ENCODE data around the gene DYNAP. TPM values are rescaled to one million over a fixed set of nuclear protein-coding genes. Genes with fewer than 3 reads are reported as not detected.

The DYNAP gene
- total RNA-seq, result not detected
- polyA plus RNA-seq (ENCODE audit: insufficient read length in 6 of 6), result under 1 TPM in 4 of 6 donors, not detected in 2; 0.09 to 0.16 (median 0.11) TPM
- long read RNA-seq, donor 1, result 0 reads
- long read RNA-seq, donor 2, result 0 reads
- long read RNA-seq, donor 3, result 0 reads
- long read RNA-seq, donor 4, result 0 reads
- long read RNA-seq, donor 5, result 0 reads
- long read RNA-seq, donor 6, result 0 reads
- long read RNA-seq, donor 7, result 0 reads
- long read RNA-seq, donor 8, result 0 reads
- long read RNA-seq, donor 9, result 0 reads
- long read RNA-seq, donor 10, result 0 reads
- long read RNA-seq, donor 11, result 0 reads
- long read RNA-seq, donor 12, result 0 reads

DNA sequence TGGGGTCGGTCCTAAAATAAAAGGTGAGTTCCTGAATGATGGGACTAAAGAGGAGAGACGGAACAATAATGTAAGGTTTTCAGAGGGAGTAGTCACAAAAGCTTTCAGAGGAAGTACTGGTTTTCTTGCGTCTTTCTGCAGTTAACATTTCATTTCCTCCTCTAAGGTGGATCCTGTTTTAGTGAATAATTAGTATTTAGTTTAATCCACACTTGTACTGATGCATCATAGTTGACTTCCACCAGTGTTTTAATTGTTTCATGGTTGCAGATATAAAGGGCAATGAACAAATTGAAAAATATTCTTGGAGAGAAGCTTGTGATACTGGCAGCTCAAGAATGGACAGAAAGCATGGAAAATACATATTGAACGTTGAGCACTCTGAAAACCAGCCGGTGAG lies at the start of gene DYNAP:
DYNAP (plus strand) TSS at position 301 of the 400 bp plus-strand sequence; CDS start at position 339, 38 bp downstream.
- TF ChIP-seq, protein P1, sequence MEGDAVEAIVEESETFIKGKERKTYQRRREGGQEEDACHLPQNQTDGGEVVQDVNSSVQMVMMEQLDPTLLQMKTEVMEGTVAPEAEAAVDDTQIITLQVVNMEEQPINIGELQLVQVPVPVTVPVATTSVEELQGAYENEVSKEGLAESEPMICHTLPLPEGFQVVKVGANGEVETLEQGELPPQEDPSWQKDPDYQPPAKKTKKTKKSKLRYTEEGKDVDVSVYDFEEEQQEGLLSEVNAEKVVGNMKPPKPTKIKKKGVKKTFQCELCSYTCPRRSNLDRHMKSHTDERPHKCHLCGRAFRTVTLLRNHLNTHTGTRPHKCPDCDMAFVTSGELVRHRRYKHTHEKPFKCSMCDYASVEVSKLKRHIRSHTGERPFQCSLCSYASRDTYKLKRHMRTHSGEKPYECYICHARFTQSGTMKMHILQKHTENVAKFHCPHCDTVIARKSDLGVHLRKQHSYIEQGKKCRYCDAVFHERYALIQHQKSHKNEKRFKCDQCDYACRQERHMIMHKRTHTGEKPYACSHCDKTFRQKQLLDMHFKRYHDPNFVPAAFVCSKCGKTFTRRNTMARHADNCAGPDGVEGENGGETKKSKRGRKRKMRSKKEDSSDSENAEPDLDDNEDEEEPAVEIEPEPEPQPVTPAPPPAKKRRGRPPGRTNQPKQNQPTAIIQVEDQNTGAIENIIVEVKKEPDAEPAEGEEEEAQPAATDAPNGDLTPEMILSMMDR (IDR thresholded peaks at IDR 0.05), result no peak
- H3K4me1 ChIP-seq, result no peaks in the 10 kb centered on the region
- no peaks in the 10 kb centered on the region for H3K27me3 ChIP-seq
- no peak within 1 kb of the TSS for H3K4me3 ChIP-seq
- ATAC-seq, result no peak
- no peaks in the 10 kb centered on the region for H3K9me3 ChIP-seq
- DNase-seq, result no peak
- no peak within 1 kb of the TSS for H3K27ac ChIP-seq
- intact Hi-C loops (cut with DNase I), result no loop called here
- no peaks in the 10 kb centered on the region for H3K36me3 ChIP-seq

DNA sequence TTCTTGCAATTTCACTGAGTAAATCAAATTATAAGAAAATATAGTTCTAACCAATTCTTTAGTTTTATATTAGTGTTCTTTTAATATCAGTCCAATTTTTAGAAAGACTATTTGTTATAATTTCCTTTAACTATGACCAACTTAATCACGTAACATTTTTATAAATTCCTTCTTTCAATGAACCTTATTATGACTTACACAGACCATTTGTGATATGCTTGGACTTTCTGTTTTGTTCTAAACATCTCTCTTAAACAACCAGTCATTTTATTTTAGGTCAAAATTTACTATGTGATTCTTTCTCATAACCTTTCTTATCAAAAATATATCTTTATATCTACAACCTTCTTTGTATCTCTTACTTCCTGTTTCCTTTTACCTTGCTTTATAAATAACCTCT lies 39.5 kb upstream of the DYNAP start:
- ATAC-seq, result no peak
- no peaks in the 10 kb centered on the region for H3K4me1 ChIP-seq
- H3K9me3 ChIP-seq, result peaks cover 0 to 6% of the 10 kb centered on the region in 2 donors
- no peaks in the 10 kb centered on the region for H3K36me3 ChIP-seq
- intact Hi-C loops (cut with DNase I), result loop anchor here in 1 of 2 donors (10.0 kb wide), 1 partner anchor 113 kb away; no protein-coding TSS in a partner anchor
- H3K27me3 ChIP-seq, result no peaks in the 10 kb centered on the region
- H3K27ac ChIP-seq, result no peak overlapping the region
- no peak overlapping the region for H3K4me3 ChIP-seq
- no peak for DNase-seq
- TF ChIP-seq, protein P1 (IDR thresholded peaks at IDR 0.05), result no peak

GRCh38 chr18:54555286-54555685 lies 35.8 kb upstream of the DYNAP start:
- Histone ChIP-seq H3K27ac (no peak overlapping the region), H3K4me1 (no peaks in the 10 kb centered on the region), H3K27me3 (no peaks in the 10 kb centered on the region), H3K9me3 (peaks cover 0 to 6% of the 10 kb centered on the region in 2 donors), H3K36me3 (no peaks in the 10 kb centered on the region), H3K4me3 (no peak overlapping the region)
- ATAC-seq, result no peak
- intact Hi-C loops (cut with DNase I), result loop anchor here in 1 of 2 donors (10.0 kb wide), 1 partner anchor 110 kb away; no protein-coding TSS in a partner anchor
- no peak for DNase-seq
- TF ChIP-seq, protein P1 (IDR thresholded peaks at IDR 0.05), result no peak

- Histone ChIP-seq H3K4me3 (no peak overlapping the region), H3K27ac (no peak overlapping the region), H3K36me3 (no peaks in the 10 kb centered on the region), H3K9me3 (peaks cover 0 to 4% of the 10 kb centered on the region in 2 donors), H3K4me1 (no peaks in the 10 kb centered on the region), H3K27me3 (no peaks in the 10 kb centered on the region)
- DNase-seq (no peak), ATAC-seq (no peak)
- intact Hi-C loops (cut with DNase I), result loop anchor here in 1 of 2 donors (10.0 kb wide), 1 partner anchor 109 kb away; no protein-coding TSS in a partner anchor
- TF ChIP-seq, protein P1 (IDR thresholded peaks at IDR 0.05), result no peak
Observed at GRCh38 chr18:54555996-54556395, 35.0 kb upstream of the DYNAP start.

GRCh38 chr18:54557958-54558357 lies 33.1 kb upstream of the DYNAP start:
- Histone ChIP-seq H3K4me3 (no peak overlapping the region), H3K4me1 (no peaks in the 10 kb centered on the region), H3K27ac (no peak overlapping the region), H3K36me3 (no peaks in the 10 kb centered on the region), H3K9me3 (no peaks in the 10 kb centered on the region), H3K27me3 (no peaks in the 10 kb centered on the region)
- TF ChIP-seq, protein P1 (IDR thresholded peaks at IDR 0.05), result no peak
- ATAC-seq (no peak), DNase-seq (no peak)
- intact Hi-C loops (cut with DNase I), result loop anchor here in 1 of 2 donors (10.0 kb wide), 1 partner anchor 107 kb away; no protein-coding TSS in a partner anchor

All from left lung (tissue), 14 donors.